DMS79 treated with DMSO at 0.1 percent for 48 hours (cell line): Measurements from ENCODE around the gene SLC9A5.

ENCODE experiments used
- DNase-seq: peaks from one replicate; lab custom pipeline; 2025; lab: John Stamatoyannopoulos, UW

The SLC9A5 gene

DNA sequence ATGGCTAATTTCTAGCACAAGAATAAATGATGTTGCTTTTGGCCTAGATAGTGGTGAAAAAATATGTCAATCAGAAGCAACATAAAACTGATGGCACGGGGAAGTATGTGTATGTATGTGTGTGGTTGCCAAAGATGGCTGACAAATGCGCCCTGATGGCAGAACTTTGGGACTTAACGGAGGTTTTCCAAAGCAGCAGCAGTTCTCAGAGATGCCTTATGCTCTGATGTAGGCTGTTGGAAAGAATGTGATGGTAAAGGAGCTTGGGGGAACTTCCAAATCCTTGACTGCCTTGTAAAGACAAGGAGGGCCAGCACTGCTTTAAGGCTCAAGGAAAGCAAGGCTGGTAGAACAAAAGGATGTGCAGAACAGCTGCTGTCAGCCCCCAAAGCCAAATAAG, 61.8 kb downstream of the SLC9A5 start:
- DNase-seq, result no peak

DNA sequence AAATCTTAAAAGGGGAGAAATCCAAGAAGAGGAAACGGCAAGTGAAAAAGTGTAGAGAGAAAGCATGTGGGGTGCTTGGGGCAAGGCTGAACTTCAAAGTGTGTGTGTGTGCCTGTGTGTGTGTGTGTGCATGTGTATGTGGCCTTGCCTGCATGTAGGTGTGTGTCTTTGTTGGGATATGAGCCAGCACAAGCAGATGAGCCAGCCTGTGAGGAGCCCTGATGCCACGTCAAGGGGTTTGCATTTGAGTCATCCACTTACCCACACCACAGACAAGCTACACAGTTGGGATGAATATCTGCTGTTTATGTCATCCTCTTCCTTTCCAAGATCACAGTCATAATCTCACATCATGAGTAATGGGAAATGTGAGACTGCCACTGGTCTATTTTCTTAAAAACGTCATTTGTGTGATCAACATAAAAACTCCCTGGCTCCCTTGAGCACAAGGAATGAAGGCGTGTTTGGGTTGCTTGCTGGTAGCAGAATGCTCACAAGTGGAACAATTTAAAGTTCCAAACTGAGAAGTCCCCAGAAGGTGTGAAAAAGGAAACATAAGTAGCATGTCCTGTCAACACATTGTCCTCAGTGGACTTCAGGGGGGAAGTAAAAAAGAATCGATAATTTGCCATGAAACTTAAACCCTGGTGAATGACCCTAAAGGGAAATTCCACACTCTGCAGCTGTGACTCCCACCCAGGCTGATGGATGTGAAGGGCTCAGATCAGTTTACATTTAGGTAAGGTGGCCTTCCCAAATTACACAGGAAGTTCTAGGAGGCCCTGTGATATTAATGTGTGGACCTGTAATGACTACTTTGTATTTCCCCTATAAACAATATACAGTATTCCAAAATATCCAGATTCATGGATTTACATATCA, 63.1 kb downstream of the SLC9A5 start:
- DNase-seq, result no peak

DNA sequence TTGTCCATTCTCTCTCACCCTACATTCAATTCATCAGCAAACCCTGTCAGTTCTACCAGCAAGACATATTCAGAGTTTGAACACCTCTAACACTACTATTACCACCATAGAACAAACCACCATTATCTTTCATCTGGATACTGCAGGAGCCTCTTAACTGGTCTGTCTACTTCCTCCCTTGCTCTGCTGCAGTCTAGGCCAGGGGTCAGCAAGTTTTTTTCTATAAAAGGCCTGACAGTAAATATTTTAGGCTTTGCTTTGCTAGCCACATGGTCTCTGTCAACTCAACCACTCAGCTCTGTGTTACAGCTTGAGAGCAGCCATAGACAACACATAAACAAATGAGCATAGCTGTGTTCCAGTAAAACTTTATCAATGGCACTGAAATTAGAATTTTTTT, 63.9 kb downstream of the SLC9A5 start:
- no peak for DNase-seq

DNA sequence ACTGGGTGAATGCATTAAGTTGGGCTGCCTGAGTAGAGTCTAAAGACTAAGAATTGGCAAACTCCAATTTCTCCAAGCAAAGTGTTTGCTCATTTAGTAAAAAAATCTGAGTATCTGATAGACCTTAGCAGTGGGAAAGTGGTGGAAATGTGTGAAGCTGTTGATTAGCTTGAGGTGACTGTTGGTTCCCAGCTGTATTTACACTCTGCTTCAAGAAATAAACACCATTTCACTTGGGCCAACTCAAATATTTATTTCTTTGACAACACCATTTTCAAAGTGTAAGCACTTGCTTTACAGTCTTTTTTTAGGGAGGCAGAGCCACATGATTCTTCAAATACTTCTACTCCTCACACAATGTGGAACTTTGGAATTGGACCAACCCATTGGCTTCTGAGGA, 69.1 kb downstream of the SLC9A5 start:
- DNase-seq, result no peak
